Endodermal cell (in vitro differentiated cells): ENCODE data around the gene BBX. TPM values are rescaled to one million over a fixed set of nuclear protein-coding genes. Genes with fewer than 3 reads are reported as not detected.

Experiments
- DNase-seq: peaks from one replicate; pipeline ENCODE4 v3.0.0-alpha.2; 2017
- H3K27ac ChIP-seq: 2 replicates; pipeline ENCODE4 v1.5.1; 2013; ENCODE audit warnings: mild to moderate bottlenecking, low read depth, low read length, moderate library complexity
- H3K27me3 ChIP-seq: 2 replicates; pipeline ENCODE4 v1.6.1; 2013; ENCODE audit warnings: mild to moderate bottlenecking, low read length, moderate library complexity; ENCODE audit not compliant: insufficient read depth, control insufficient read depth, poor library complexity, severe bottlenecking
- H3K36me3 ChIP-seq: 2 replicates; pipeline ENCODE4 v1.7.0; 2013; ENCODE audit warnings: mild to moderate bottlenecking, low read length, moderate library complexity; ENCODE audit not compliant: control insufficient read depth, insufficient read depth
- H3K4me1 ChIP-seq: one replicate; pipeline ENCODE4 v1.7.0; 2013; ENCODE audit warnings: low read length; ENCODE audit not compliant: control insufficient read depth, insufficient read depth
- H3K4me3 ChIP-seq: 2 replicates; pipeline ENCODE4 v1.5.1; 2013; ENCODE audit warnings: mild to moderate bottlenecking, low read length, moderate library complexity
- H3K9ac ChIP-seq: 2 replicates; pipeline ENCODE4 v1.6.1; 2013; ENCODE audit warnings: mild to moderate bottlenecking, low read length, moderate library complexity; ENCODE audit not compliant: poor library complexity, severe bottlenecking; ENCODE audit errors: extremely low read depth
- H3K9me3 ChIP-seq: 2 replicates; pipeline ENCODE4 v1.6.1; 2013; ENCODE audit warnings: mild to moderate bottlenecking, low read length, moderate library complexity; ENCODE audit not compliant: control insufficient read depth
- H3K27ac Mint-ChIP-seq: 2 replicates; pipeline ENCODE4 v1.8.0; 2020; ENCODE audit warnings: mixed read lengths
- H3K27me3 Mint-ChIP-seq: 2 replicates; pipeline ENCODE4 v1.8.0; 2021; ENCODE audit warnings: mild to moderate bottlenecking, mixed read lengths; ENCODE audit not compliant: insufficient read depth
- H3K36me3 Mint-ChIP-seq: 2 replicates; pipeline ENCODE4 v1.8.0; 2020; ENCODE audit warnings: low read depth, mixed read lengths
- H3K4me1 Mint-ChIP-seq: 2 replicates; pipeline ENCODE4 v1.8.0; 2020; ENCODE audit warnings: mixed read lengths
- H3K4me3 Mint-ChIP-seq: 2 replicates; pipeline ENCODE4 v1.8.0; 2020; ENCODE audit warnings: mild to moderate bottlenecking, moderate library complexity, mixed read lengths
- H3K9me3 Mint-ChIP-seq: 2 replicates; pipeline ENCODE4 v1.8.0; 2020; ENCODE audit warnings: mild to moderate bottlenecking, mixed read lengths
- CTCF ChIP-seq: fragments of 200-600 bp; sonication (generic); conservative IDR thresholded peaks from 2 replicates; pipeline ENCODE4 v1.5.0; 2021; ENCODE audit warnings: antibody characterized with exemption, mild to moderate bottlenecking
- WGBS, 2 experiments: methylation state at CpG; one replicate each; pipeline versions ENCODE4 v1.1.5 to v1.1.7; 2013; ENCODE audit warnings: missing lambda C conversion rate in 2 of 2, mixed read lengths in 1 of 2; ENCODE audit not compliant: insufficient coverage in 1 of 2, insufficient read length in 1 of 2; 5-methylcytosine and 5-hydroxymethylcytosine counted together
- total RNA-seq, 2 donors: library from RNA; stranded (reverse); fragmentation: NEBNext Ultra II Directional in 1 of 2; extraction: Animal tissue kit (Norgen Biotek cat#: 25700) in 1 of 2; gene quantifications; 2 replicates in 1 of 2; 3 replicates in 1 of 2; pipeline ENCODE4 v1.2.1, GENCODE V29; 2021

The BBX gene
- total RNA-seq, 2 donors from 2014 or later, result 34.2 to 41.2 TPM

- H3K27me3 ChIP-seq, result no peaks in the 10 kb centered on the region
- no peak overlapping the region for H3K27ac ChIP-seq
- no peak for TF ChIP-seq CTCF
- no peaks in the 10 kb centered on the region for H3K36me3 ChIP-seq
- 94 to 97% methylated on average over 3 to 4 of the region's 4 CpGs for WGBS, 2 experiments
- Mint-ChIP-seq H3K4me3 (no peak overlapping the region), H3K27ac (no peak overlapping the region), H3K4me1 (peaks cover 6% of the 10 kb centered on the region), H3K27me3 (no peaks in the 10 kb centered on the region), H3K36me3 (no peaks in the 10 kb centered on the region), H3K9me3 (no peaks in the 10 kb centered on the region)
- no peak overlapping the region for H3K9ac ChIP-seq
- H3K9me3 ChIP-seq, result no peaks in the 10 kb centered on the region
- H3K4me3 ChIP-seq, result no peak overlapping the region
- H3K4me1 ChIP-seq, result no peaks in the 10 kb centered on the region
- DNase-seq, result no peak
Measured at GRCh38 chr3:107841831-107842230, 319.1 kb downstream of the BBX start.

DNA sequence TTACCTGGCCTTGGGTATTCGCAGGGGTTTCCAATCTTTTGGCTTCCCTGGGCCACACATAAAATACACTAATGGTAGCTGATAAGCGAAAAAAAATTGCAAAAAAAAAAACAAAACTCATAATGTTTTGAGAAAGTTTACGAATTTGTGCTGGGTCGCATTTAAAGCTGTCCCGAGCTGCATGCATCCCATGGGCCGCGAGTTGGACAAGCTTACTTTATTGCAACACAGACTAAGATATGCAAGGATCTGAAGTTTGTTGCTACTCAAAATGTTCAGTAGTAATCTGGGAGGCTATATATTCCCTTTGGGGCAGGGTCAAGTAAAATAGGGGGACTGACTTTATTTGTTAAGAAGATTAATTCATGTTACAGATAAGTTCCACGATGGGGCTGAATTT is 320.2 kb downstream of the BBX start:
- H3K9ac ChIP-seq, result no peak overlapping the region
- H3K9me3 ChIP-seq, result no peaks in the 10 kb centered on the region
- Mint-ChIP-seq H3K27me3 (no peaks in the 10 kb centered on the region), H3K4me3 (no peak overlapping the region), H3K36me3 (no peaks in the 10 kb centered on the region), H3K9me3 (no peaks in the 10 kb centered on the region), H3K27ac (no peak overlapping the region), H3K4me1 (peaks cover 8% of the 10 kb centered on the region)
- no peak for DNase-seq
- no peaks in the 10 kb centered on the region for H3K36me3 ChIP-seq
- WGBS, 2 experiments, result 91 to 97% methylated on average over 7 to 8 of the region's 8 CpGs
- TF ChIP-seq CTCF, result no peak
- no peaks in the 10 kb centered on the region for H3K4me1 ChIP-seq
- no peak overlapping the region for H3K4me3 ChIP-seq
- H3K27ac ChIP-seq, result no peak overlapping the region
- H3K27me3 ChIP-seq, result no peaks in the 10 kb centered on the region

DNA sequence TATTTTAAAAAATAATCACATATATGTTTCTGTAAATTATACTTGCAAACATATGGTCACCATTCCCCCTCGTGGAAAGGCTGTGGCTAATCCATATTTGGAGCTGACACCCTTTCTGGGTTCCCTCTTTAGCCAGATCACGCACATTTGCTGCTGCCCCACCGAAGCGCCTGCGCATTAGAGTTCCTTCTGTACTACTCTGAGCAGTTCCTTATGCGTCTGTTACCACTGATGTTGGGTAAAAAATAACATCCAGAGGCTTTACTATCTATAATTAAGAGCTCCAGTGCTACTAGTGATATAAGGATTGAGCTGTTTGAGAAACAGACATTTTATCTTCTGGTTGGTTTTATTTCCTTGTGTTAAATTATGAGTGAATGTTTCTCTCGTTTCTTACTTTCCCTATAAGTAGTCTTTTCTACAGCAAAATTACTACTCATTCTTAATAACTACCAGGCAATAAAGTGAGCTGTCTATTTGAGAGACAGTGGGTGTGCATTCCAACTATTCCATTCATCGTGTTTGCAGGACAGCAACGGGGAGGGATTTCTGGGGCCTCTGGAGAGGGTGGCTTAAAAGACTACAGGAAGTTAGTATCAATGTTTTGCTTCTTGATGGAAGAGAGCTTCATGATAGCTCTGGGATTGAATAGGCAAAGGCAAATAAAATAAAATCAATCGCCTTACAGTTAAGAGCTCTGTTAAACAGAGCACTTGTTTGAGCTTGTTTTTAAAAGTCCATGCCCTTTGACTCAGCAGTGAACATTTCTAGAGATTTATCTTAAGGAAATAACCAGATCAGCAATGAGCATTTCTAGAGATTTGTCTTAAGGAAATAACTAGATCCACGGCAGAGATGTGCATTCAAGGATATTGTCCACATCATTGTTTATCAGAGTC is 322.9 kb downstream of the BBX start:
- H3K27me3 ChIP-seq, result no peaks in the 10 kb centered on the region
- no peaks in the 10 kb centered on the region for H3K36me3 Mint-ChIP-seq
- H3K27ac Mint-ChIP-seq, result no peak overlapping the region
- no peak overlapping the region for H3K4me3 ChIP-seq
- H3K27ac ChIP-seq, result no peak overlapping the region
- H3K36me3 ChIP-seq, result no peaks in the 10 kb centered on the region
- H3K4me1 Mint-ChIP-seq, result peaks cover 8% of the 10 kb centered on the region
- no peaks in the 10 kb centered on the region for H3K4me1 ChIP-seq
- H3K9ac ChIP-seq, result no peak overlapping the region
- H3K4me3 Mint-ChIP-seq, result no peak overlapping the region
- no peaks in the 10 kb centered on the region for H3K27me3 Mint-ChIP-seq
- no peaks in the 10 kb centered on the region for H3K9me3 ChIP-seq
- no peak for DNase-seq
- TF ChIP-seq CTCF, result no peak
- H3K9me3 Mint-ChIP-seq, result no peaks in the 10 kb centered on the region
- WGBS, 2 experiments, result 89 to 90% methylated on average over 9 to 10 of the region's 11 CpGs
